ENCODE results near the gene FBXO38. TPM values are rescaled to one million over a fixed set of nuclear protein-coding genes. Genes with fewer than 3 reads are reported as not detected.

FBXO38 gene
- total RNA-seq, 1 donor from 2014 or later = 132 TPM

DNA sequence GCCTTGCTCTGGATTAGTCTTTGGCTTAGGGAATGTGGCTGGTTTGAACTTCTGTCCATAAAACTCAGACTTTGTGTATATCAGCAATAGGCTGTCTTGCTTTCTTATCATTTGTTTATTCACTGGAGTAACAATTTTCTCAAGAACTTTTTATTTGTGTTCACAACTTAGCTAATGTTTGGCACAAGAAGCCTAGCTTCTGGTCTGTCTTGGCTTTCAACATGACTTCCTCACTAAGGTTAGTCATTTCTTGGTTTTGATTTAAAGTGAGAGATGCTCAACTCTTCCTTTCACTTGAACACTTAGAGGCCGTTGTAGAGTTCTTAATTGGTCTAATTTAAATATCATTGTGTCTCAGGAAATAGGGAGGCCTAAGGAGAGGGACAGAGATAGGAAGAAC is 4.9 kb downstream of the FBXO38 start:
- no peaks in the 10 kb centered on the region for H3K36me3 Mint-ChIP-seq (ENCODE audit: unreplicated experiment)

GRCh38 chr5:148390914-148391313 is 7.2 kb downstream of the FBXO38 start:
- H3K36me3 Mint-ChIP-seq (ENCODE audit: unreplicated experiment) = no peaks in the 10 kb centered on the region
- peak overlapping the region; percentile 94 for H3K27ac Mint-ChIP-seq (ENCODE audit: unreplicated experiment)
- no peak for DNase-seq
- H3K4me3 Mint-ChIP-seq (ENCODE audit: unreplicated experiment) = peak overlapping the region; percentile 85
- H3K9me3 Mint-ChIP-seq (ENCODE audit: unreplicated experiment) = peaks cover 4% of the 10 kb centered on the region
- H3K4me1 Mint-ChIP-seq (ENCODE audit: low read depth, unreplicated experiment) = peaks cover 39% of the 10 kb centered on the region
- TF ChIP-seq CTCF (IDR thresholded peaks at IDR 0.05; ENCODE audit: partially characterized antibody, unreplicated experiment) = no peak
- H3K27me3 Mint-ChIP-seq (ENCODE audit: unreplicated experiment) = no peaks in the 10 kb centered on the region

More for the DNA sequence above, 4.9 kb downstream of the FBXO38 start:
- H3K9me3 Mint-ChIP-seq (ENCODE audit: unreplicated experiment) = peaks cover 14% of the 10 kb centered on the region
- peak overlapping the region; percentile 73 for H3K27ac Mint-ChIP-seq (ENCODE audit: unreplicated experiment)
- no peak for TF ChIP-seq CTCF (IDR thresholded peaks at IDR 0.05; ENCODE audit: partially characterized antibody, unreplicated experiment)
- H3K27me3 Mint-ChIP-seq (ENCODE audit: unreplicated experiment) = peaks cover 7% of the 10 kb centered on the region
- no peak overlapping the region for H3K4me3 Mint-ChIP-seq (ENCODE audit: unreplicated experiment)
- no peak for DNase-seq
- peaks cover 41% of the 10 kb centered on the region for H3K4me1 Mint-ChIP-seq (ENCODE audit: low read depth, unreplicated experiment)

DNA sequence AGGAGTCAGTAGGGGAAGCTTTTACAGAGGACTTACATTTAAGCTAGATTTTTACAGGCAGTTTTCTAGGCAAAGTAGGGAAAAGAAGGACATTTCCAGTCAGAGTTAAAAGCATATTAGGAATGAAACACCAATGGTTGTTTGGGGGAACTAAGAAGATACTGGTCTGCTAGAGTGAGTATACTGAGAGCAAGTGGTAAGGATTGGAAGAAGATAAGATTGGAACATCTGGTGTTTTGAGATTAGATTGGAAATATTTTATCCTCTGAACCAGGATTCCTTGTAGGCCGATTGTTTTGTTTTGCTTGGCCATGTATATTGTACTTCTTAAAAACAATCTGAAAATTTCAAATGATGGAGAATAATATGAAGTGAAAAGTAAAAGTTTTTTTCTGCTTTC is 7.7 kb downstream of the FBXO38 start:
- no peak for TF ChIP-seq CTCF (IDR thresholded peaks at IDR 0.05; ENCODE audit: partially characterized antibody, unreplicated experiment)
- no peak for DNase-seq
- Mint-ChIP-seq H3K9me3 (ENCODE audit: unreplicated experiment) (peaks cover 4% of the 10 kb centered on the region), H3K36me3 (ENCODE audit: unreplicated experiment) (no peaks in the 10 kb centered on the region), H3K27ac (ENCODE audit: unreplicated experiment) (peak overlapping the region; percentile 94), H3K27me3 (ENCODE audit: unreplicated experiment) (no peaks in the 10 kb centered on the region), H3K4me1 (ENCODE audit: low read depth, unreplicated experiment) (peaks cover 39% of the 10 kb centered on the region), H3K4me3 (ENCODE audit: unreplicated experiment) (peak overlapping the region; percentile 85)

GRCh38 chr5:148393390-148393741 is 9.6 kb downstream of the FBXO38 start:
- no peaks in the 10 kb centered on the region for H3K36me3 Mint-ChIP-seq (ENCODE audit: unreplicated experiment)
- peaks cover 4% of the 10 kb centered on the region for H3K9me3 Mint-ChIP-seq (ENCODE audit: unreplicated experiment)
- H3K27ac Mint-ChIP-seq (ENCODE audit: unreplicated experiment) = peak overlapping the region; percentile 94
- peaks cover 44% of the 10 kb centered on the region for H3K4me1 Mint-ChIP-seq (ENCODE audit: low read depth, unreplicated experiment)
- no peak for DNase-seq
- H3K4me3 Mint-ChIP-seq (ENCODE audit: unreplicated experiment) = peak overlapping the region; percentile 85
- no peak for TF ChIP-seq CTCF (IDR thresholded peaks at IDR 0.05; ENCODE audit: partially characterized antibody, unreplicated experiment)
- H3K27me3 Mint-ChIP-seq (ENCODE audit: unreplicated experiment) = peaks cover 3% of the 10 kb centered on the region

DNA sequence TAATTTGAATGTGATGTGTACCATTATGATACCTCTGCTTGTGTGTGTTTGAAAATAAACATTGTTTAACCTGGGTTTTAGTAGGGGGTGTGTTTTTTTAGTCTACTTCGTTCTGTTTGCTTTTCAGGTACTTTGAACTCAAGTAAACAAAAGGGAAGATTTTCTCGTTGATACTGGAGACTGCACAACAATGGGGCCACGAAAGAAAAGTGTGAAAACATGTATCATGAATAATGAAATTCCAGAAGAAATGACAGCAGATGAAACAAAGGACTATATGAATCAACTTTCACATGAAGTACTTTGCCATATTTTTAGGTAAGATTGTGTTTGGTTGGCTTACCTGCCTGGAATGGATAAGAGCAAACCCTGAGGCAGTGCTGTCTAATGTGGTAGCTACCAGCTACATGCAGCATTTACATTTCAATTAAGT is 10.8 kb downstream of the FBXO38 start:
- Mint-ChIP-seq H3K4me3 (ENCODE audit: unreplicated experiment) (peak overlapping the region; percentile 6), H3K4me1 (ENCODE audit: low read depth, unreplicated experiment) (peaks cover 44% of the 10 kb centered on the region), H3K36me3 (ENCODE audit: unreplicated experiment) (no peaks in the 10 kb centered on the region), H3K27me3 (ENCODE audit: unreplicated experiment) (peaks cover 3% of the 10 kb centered on the region), H3K9me3 (ENCODE audit: unreplicated experiment) (peaks cover 4% of the 10 kb centered on the region), H3K27ac (ENCODE audit: unreplicated experiment) (peak overlapping the region; percentile 56)
- no peak for DNase-seq
- TF ChIP-seq CTCF (IDR thresholded peaks at IDR 0.05; ENCODE audit: partially characterized antibody, unreplicated experiment) = no peak
